GM12801 (cell line): ENCODE data around the gene SHISA2.

Experiments used
- CTCF ChIP-seq: IDR thresholded peaks from one replicate; pipeline ENCODE4 v1.5.1; 2011; ENCODE audit warnings: control low read depth; ENCODE audit not compliant: insufficient read length; ENCODE audit errors: extremely low read depth

SHISA2 gene

GRCh38 chr13:26042785-26043184, 9.0 kb downstream of the SHISA2 start:
- no peak for TF ChIP-seq CTCF

GRCh38 chr13:26041444-26041843, 10.4 kb downstream of the SHISA2 start:
- no peak for TF ChIP-seq CTCF

- no peak for TF ChIP-seq CTCF
These were observed 12.8 kb downstream of the SHISA2 start for GRCh38 chr13:26038931-26039475.

GRCh38 chr13:26037302-26037701, 14.5 kb downstream of the SHISA2 start:
- no peak for TF ChIP-seq CTCF

- no peak for TF ChIP-seq CTCF
These were observed 15.4 kb downstream of the SHISA2 start for GRCh38 chr13:26036383-26036782.

- TF ChIP-seq CTCF, result no peak
These were observed 17.8 kb downstream of the SHISA2 start for GRCh38 chr13:26034018-26034417.

GRCh38 chr13:26030331-26030730, 21.5 kb downstream of the SHISA2 start:
- TF ChIP-seq CTCF, result no peak

GRCh38 chr13:26029581-26030136, 22.2 kb downstream of the SHISA2 start:
- no peak for TF ChIP-seq CTCF
